HCT116 (cell line): ENCODE results near the gene IFNL2. TPM values are rescaled to one million over a fixed set of nuclear protein-coding genes. Genes with fewer than 3 reads are reported as not detected.
"Not testable (repeated sequence)": the region's sequence is repeated elsewhere in the genome, so short reads cannot be mapped to it uniquely, and the experiment has no call there.

ENCODE experiments used
- ATAC-seq: fragments of 200-7000 bp; cut with Tn5 transposase; 2 replicates; pipeline ENCODE4 v1.9.1; 2020; ENCODE audit warnings: mild to moderate bottlenecking, moderate library complexity
- BruUV-seq: library from RNA; stranded (reverse); fragments of 400-500 nt; replicated peaks from 2 replicates; lab custom pipeline; 2021; lab: Mats Ljungman, UMichigan
- CTCF ChIA-PET: fragments of 300-600 bp; sonication (Branson Sonifier 250); formaldehyde crosslinking; loops from one replicate; lab custom pipeline; 2021; ENCODE audit warnings: antibody characterized with exemption; lab: Charles Lee
- POLR2A ChIA-PET: fragments of 300-600, 350-600 bp; sonication (Branson Sonifier 250); formaldehyde crosslinking; loops from one replicate; lab custom pipeline; 2021; ENCODE audit warnings: antibody characterized with exemption; lab: Charles Lee
- RAD21 ChIA-PET, 2 experiments: fragments of 300-600 bp; sonication (Branson Sonifier 250); formaldehyde crosslinking; loops; one replicate each; lab custom pipeline; 2023; ENCODE audit warnings: low total read pairs in 2 of 2; ENCODE audit not compliant: uncharacterized antibody in 2 of 2, unreplicated experiment in 2 of 2, low non-redundant PET in 1 of 2; lab: Charles Lee
- DNase-seq: peaks from one replicate; pipeline ENCODE4 v3.0.0-alpha.2; 2010; ENCODE audit warnings: low read depth, low spot score
- H2AFZ ChIP-seq: fragments of 200-600 bp; shearing (Covaris generic), sonication (generic); 2 replicates; pipeline ENCODE4 v1.6.1; 2017; ENCODE audit warnings: low read depth, mixed run types, mixed read lengths, antibody characterized with exemption, low read length; ENCODE audit not compliant: poor library complexity, severe bottlenecking
- H3K27ac ChIP-seq: 2 replicates; pipeline ENCODE4 v1.5.1; 2012; ENCODE audit warnings: low read depth, low read length
- H3K27me3 ChIP-seq: fragments of 200-600 bp; sonication (generic); 2 replicates; pipeline ENCODE4 v1.6.1; 2016; ENCODE audit warnings: mixed run types, low read length, mixed read lengths; ENCODE audit not compliant: insufficient read depth
- H3K36me3 ChIP-seq, 2 experiments: fragments of 200-500 bp in 1 of 2; fragments of 200-600 bp in 1 of 2; sonication (Bioruptor generic) in 1 of 2; sonication (generic) in 1 of 2; 2 replicates each; pipeline versions ENCODE4 v1.5.1 to v1.6.1; 2014 to 2016; ENCODE audit warnings: low read length in 2 of 2, inconsistent platforms in 1 of 2, mixed read lengths in 1 of 2, mixed run types in 1 of 2; ENCODE audit not compliant: insufficient read depth in 2 of 2, control insufficient read depth in 1 of 2
- H3K4me1 ChIP-seq, 2 experiments: fragments of 200-600 bp in 1 of 2; sonication (generic) in 1 of 2; 2 replicates each; pipeline versions ENCODE4 v1.5.1 to v1.6.1; 2012 to 2017; ENCODE audit warnings: low read length in 2 of 2, inconsistent platforms in 1 of 2, mild to moderate bottlenecking in 1 of 2, mixed read lengths in 1 of 2, mixed run types in 1 of 2, moderate library complexity in 1 of 2; ENCODE audit not compliant: insufficient read depth in 2 of 2, control insufficient read depth in 1 of 2
- H3K4me2 ChIP-seq: fragments of 200-600 bp; sonication (generic); 2 replicates; pipeline ENCODE4 v1.6.1; 2017; ENCODE audit warnings: mixed run types, low read length, mixed read lengths
- H3K4me3 ChIP-seq, 2 experiments: fragments of 200-600 bp in 1 of 2; sonication (generic) in 1 of 2; replicated peaks in 1 of 2; 2 replicates each; pipeline ENCODE4 v1.5.1; 2011 to 2016; ENCODE audit warnings: low read length in 2 of 2, control low read depth in 1 of 2, low read depth in 1 of 2, mild to moderate bottlenecking in 1 of 2, mixed read lengths in 1 of 2, mixed run types in 1 of 2
- H3K79me2 ChIP-seq: fragments of 200-600 bp; sonication (generic); 2 replicates; pipeline ENCODE4 v1.6.1; 2017; ENCODE audit warnings: mild to moderate bottlenecking, mixed run types, low read length, moderate library complexity, mixed read lengths; ENCODE audit not compliant: insufficient read depth
- H3K9ac ChIP-seq: fragments of 200-600 bp; sonication (generic); 2 replicates; pipeline ENCODE4 v1.6.1; 2016; ENCODE audit warnings: low read length, mixed read lengths
- H3K9me2 ChIP-seq: fragments of 200-600 bp; sonication (generic), shearing (Covaris generic); 2 replicates; pipeline ENCODE4 v1.6.1; 2017; ENCODE audit warnings: mixed run types, mild to moderate bottlenecking, moderate library complexity; ENCODE audit not compliant: insufficient read depth
- H3K9me3 ChIP-seq, 2 experiments: fragments of 200-500 bp in 1 of 2; fragments of 200-600 bp in 1 of 2; sonication (Bioruptor generic) in 1 of 2; sonication (generic) in 1 of 2; 2 replicates each; pipeline ENCODE4 v1.6.1; 2014 to 2017; ENCODE audit warnings: low read length in 2 of 2, mixed read lengths in 2 of 2, inconsistent platforms in 1 of 2, low read depth in 1 of 2, mild to moderate bottlenecking in 1 of 2, mixed run types in 1 of 2, moderate library complexity in 1 of 2; ENCODE audit not compliant: control insufficient read depth in 1 of 2, insufficient read depth in 1 of 2
- H4K20me1 ChIP-seq: fragments of 200-600 bp; sonication (generic), shearing (Covaris generic); 2 replicates; pipeline ENCODE4 v1.6.1; 2017; ENCODE audit warnings: mixed run types, mild to moderate bottlenecking, moderate library complexity; ENCODE audit not compliant: insufficient read depth
- ATF3 ChIP-seq: IDR thresholded peaks from 2 replicates; pipeline ENCODE4 v1.6.1; 2012
- CEBPB ChIP-seq: IDR thresholded peaks from 2 replicates; pipeline ENCODE4 v1.6.1; 2012; ENCODE audit warnings: low read depth
- EGR1 ChIP-seq: IDR thresholded peaks from 2 replicates; pipeline ENCODE4 v1.6.1; 2012; ENCODE audit warnings: low read depth
- EZH2 ChIP-seq: fragments of 200-600 bp; sonication (generic); IDR thresholded peaks from 2 replicates; pipeline ENCODE4 v1.6.1; 2017; ENCODE audit warnings: antibody characterized with exemption, mixed run types
- EZH2phosphoT487 ChIP-seq: fragments of 200-600 bp; IDR thresholded peaks from 2 replicates; pipeline ENCODE4 v1.6.1; 2018; ENCODE audit warnings: antibody characterized with exemption, borderline replicate concordance
- FOSL1 ChIP-seq: IDR thresholded peaks from 2 replicates; pipeline ENCODE4 v1.6.1; 2012; ENCODE audit warnings: low read depth
- MAX ChIP-seq: IDR thresholded peaks from 2 replicates; pipeline ENCODE4 v1.6.1; 2012
- SIN3A ChIP-seq: IDR thresholded peaks from 2 replicates; pipeline ENCODE4 v1.6.1; 2012; ENCODE audit warnings: low read depth
- SRF ChIP-seq: IDR thresholded peaks from 2 replicates; pipeline ENCODE4 v1.6.1; 2012; ENCODE audit warnings: low read depth
- YY1 ChIP-seq: IDR thresholded peaks from 2 replicates; pipeline ENCODE4 v1.6.1; 2011; ENCODE audit warnings: low read length, low read depth, moderate library complexity, mild to moderate bottlenecking; ENCODE audit not compliant: insufficient replicate concordance; ENCODE audit errors: extremely low read depth
- ZBTB33 ChIP-seq: IDR thresholded peaks from 2 replicates; pipeline ENCODE4 v1.6.1; 2011; ENCODE audit warnings: mild to moderate bottlenecking, low read length, moderate library complexity; ENCODE audit not compliant: insufficient replicate concordance; ENCODE audit errors: extremely low read depth
- ZFX ChIP-seq: fragments of 450-650 bp; IDR thresholded peaks from 2 replicates; pipeline ENCODE4 v1.6.1; 2017
- ZNF274 ChIP-seq: fragments of 200-500 bp; sonication (Bioruptor generic); IDR thresholded peaks from 2 replicates; pipeline ENCODE4 v1.6.1; 2014; ENCODE audit warnings: mild to moderate bottlenecking, low read depth, low read length, inconsistent platforms
- intact Hi-C: fragments of 100-400 bp; cut with micrococcal nuclease; formaldehyde crosslinking; loops from 2 replicates; pipeline ENCODE4 v1.10.0; 2022
- total RNA-seq: library from RNA; stranded (reverse); gene quantifications from one replicate; pipeline ENCODE4 v1.2.1, GENCODE V29; 2021; ENCODE audit not compliant: unreplicated experiment

Gene IFNL2
- total RNA-seq, 1 experiment from 2014 or later, result not detected

GRCh38 chr19:39240421-39240820, 27.8 kb upstream of the IFNL2 start:
- H3K4me1 ChIP-seq, result peaks cover 9 to 11% of the 10 kb centered on the region in 2 experiments; a peak in 3 of 4 replicates
- ChIA-PET CTCF (no interaction called here), POLR2A (no interaction called here)
- no TSS peak for BruUV-seq
- ATAC-seq, result no peak
- H3K27me3 ChIP-seq, result no peaks in the 10 kb centered on the region
- no peaks in the 10 kb centered on the region for H3K79me2 ChIP-seq
- no peaks in the 10 kb centered on the region for H3K36me3 ChIP-seq
- no peak overlapping the region for H3K4me2 ChIP-seq
- TF ChIP-seq ZFX (no peak), ZBTB33 (no peak), ZNF274 (no peak), SRF (no peak), CEBPB (no peak), SIN3A (no peak), EGR1 (no peak), YY1 (no peak), ATF3 (no peak), MAX (no peak), EZH2 (no peak), EZH2phosphoT487 (no peak), FOSL1 (no peak)
- TF ChIP-seq, all 23 proteins: peak for 0
- H2AFZ ChIP-seq, result no peak overlapping the region
- no peaks in the 10 kb centered on the region for H3K9me3 ChIP-seq
- no peak for DNase-seq
- intact Hi-C loops, result no loop called here
- H3K9ac ChIP-seq, result no peak overlapping the region
- H4K20me1 ChIP-seq, result no peaks in the 10 kb centered on the region
- no peaks in the 10 kb centered on the region for H3K9me2 ChIP-seq
- H3K27ac ChIP-seq, result no peak overlapping the region
- RAD21 ChIA-PET, result no interaction called here
- no peak overlapping the region for H3K4me3 ChIP-seq

GRCh38 chr19:39243741-39244140, 24.5 kb upstream of the IFNL2 start:
- RAD21 ChIA-PET, DNase-seq, H3K27ac ChIP-seq, H3K9ac ChIP-seq, H3K4me1 ChIP-seq, intact Hi-C loops, H3K27me3 ChIP-seq, BruUV-seq, H3K79me2 ChIP-seq, H3K9me3 ChIP-seq, H3K4me3 ChIP-seq, POLR2A ChIA-PET, ATAC-seq, H2AFZ ChIP-seq, H3K4me2 ChIP-seq, CTCF ChIA-PET, H4K20me1 ChIP-seq, H3K9me2 ChIP-seq, H3K36me3 ChIP-seq: not testable (repeated sequence)

GRCh38 chr19:39244410-39245100, 23.6 kb upstream of the IFNL2 start, which contains the start of gene IFNL3:
IFNL3 (minus strand) TSS chr19:39245006; CDS start chr19:39244967, 39 bp downstream.
- H3K36me3 ChIP-seq, H3K27ac ChIP-seq, H3K4me3 ChIP-seq, H3K9me2 ChIP-seq, H3K4me2 ChIP-seq, H3K9ac ChIP-seq, POLR2A ChIA-PET, DNase-seq, RAD21 ChIA-PET, H3K4me1 ChIP-seq, CTCF ChIA-PET, H2AFZ ChIP-seq, H3K79me2 ChIP-seq, BruUV-seq, H3K27me3 ChIP-seq, H3K9me3 ChIP-seq, intact Hi-C loops, H4K20me1 ChIP-seq: not testable (repeated sequence)
- ATAC-seq, result peak; percentile 5; the same call in 1 of the 2 replicates
